ENCODE results near the gene CBLL2. TPM values are rescaled to one million over a fixed set of nuclear protein-coding genes. Genes with fewer than 3 reads are reported as not detected.

Gene CBLL2, protein sequence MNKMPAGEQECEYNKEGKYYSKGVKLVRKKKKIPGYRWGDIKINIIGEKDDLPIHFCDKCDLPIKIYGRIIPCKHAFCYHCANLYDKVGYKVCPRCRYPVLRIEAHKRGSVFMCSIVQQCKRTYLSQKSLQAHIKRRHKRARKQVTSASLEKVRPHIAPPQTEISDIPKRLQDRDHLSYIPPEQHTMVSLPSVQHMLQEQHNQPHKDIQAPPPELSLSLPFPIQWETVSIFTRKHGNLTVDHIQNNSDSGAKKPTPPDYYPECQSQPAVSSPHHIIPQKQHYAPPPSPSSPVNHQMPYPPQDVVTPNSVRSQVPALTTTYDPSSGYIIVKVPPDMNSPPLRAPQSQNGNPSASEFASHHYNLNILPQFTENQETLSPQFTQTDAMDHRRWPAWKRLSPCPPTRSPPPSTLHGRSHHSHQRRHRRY
- total RNA-seq: not detected
- long read RNA-seq: 0 reads

DNA sequence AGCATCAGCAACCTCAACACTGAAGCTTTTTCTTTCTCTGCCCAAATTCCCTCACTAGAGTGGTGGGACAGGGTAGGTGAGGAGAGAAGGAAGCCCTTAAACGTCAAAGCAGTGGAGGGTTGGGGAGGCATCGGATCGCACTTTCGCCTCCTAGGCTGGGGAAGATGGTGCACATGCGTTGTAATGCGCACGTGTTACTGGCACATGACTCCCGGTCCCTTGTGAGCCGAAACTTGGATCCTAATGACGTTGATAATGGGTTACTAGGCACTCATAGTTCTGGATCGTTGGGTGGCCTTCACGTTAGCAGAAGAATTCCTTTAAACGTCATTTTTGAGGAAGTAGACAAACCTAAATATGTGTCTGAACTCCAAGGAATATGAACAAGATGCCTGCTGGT, at the start of gene CBLL2:
TSS of gene CBLL2 (plus strand) at position 301 of the 400 bp plus-strand sequence. CDS start at position 380, 79 bp downstream.
- H3K4me1 ChIP-seq: no peaks in the 10 kb centered on the region
- no peaks in the 10 kb centered on the region for H3K36me3 ChIP-seq
- H3K9me3 ChIP-seq: no peaks in the 10 kb centered on the region
- no peaks in the 10 kb centered on the region for H3K27me3 ChIP-seq (ENCODE audit: low read depth)
- intact Hi-C loops (cut with DNase I): no loop called here
- ATAC-seq (no peak), DNase-seq (no peak)
- H3K27ac ChIP-seq: no peak within 1 kb of the TSS
- no peak within 1 kb of the TSS for H3K4me3 ChIP-seq
- TF ChIP-seq, protein P1, sequence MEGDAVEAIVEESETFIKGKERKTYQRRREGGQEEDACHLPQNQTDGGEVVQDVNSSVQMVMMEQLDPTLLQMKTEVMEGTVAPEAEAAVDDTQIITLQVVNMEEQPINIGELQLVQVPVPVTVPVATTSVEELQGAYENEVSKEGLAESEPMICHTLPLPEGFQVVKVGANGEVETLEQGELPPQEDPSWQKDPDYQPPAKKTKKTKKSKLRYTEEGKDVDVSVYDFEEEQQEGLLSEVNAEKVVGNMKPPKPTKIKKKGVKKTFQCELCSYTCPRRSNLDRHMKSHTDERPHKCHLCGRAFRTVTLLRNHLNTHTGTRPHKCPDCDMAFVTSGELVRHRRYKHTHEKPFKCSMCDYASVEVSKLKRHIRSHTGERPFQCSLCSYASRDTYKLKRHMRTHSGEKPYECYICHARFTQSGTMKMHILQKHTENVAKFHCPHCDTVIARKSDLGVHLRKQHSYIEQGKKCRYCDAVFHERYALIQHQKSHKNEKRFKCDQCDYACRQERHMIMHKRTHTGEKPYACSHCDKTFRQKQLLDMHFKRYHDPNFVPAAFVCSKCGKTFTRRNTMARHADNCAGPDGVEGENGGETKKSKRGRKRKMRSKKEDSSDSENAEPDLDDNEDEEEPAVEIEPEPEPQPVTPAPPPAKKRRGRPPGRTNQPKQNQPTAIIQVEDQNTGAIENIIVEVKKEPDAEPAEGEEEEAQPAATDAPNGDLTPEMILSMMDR (IDR thresholded peaks at IDR 0.05): no peak

DNA sequence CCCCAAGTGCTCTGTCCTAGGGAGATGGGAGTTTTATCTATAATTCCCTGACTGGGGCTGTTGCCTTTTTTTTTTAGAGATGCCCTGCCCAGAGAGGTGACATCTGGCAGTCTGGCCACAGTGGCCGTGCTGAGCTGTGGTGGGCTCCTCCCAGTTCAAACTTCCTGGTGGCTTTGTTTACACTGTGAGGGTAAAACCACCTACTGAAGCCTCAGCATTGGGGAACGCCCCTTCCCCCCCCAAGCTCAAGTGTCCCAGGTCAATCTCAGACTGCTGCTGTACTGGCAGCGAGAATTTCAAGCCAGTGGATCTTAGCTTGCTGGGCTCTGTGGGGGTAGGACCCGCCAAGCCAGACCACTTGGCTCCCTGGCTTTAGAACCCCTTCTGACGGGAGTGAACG, 38.3 kb upstream of the CBLL2 start:
- no peaks in the 10 kb centered on the region for H3K27me3 ChIP-seq (ENCODE audit: low read depth)
- H3K4me1 ChIP-seq: no peaks in the 10 kb centered on the region
- intact Hi-C loops (cut with DNase I): no loop called here
- no peak for DNase-seq
- no peak for ATAC-seq
- H3K27ac ChIP-seq: no peak overlapping the region
- no peaks in the 10 kb centered on the region for H3K36me3 ChIP-seq
- H3K9me3 ChIP-seq: no peaks in the 10 kb centered on the region
- TF ChIP-seq, protein P1 (IDR thresholded peaks at IDR 0.05): no peak
- no peak overlapping the region for H3K4me3 ChIP-seq

DNA sequence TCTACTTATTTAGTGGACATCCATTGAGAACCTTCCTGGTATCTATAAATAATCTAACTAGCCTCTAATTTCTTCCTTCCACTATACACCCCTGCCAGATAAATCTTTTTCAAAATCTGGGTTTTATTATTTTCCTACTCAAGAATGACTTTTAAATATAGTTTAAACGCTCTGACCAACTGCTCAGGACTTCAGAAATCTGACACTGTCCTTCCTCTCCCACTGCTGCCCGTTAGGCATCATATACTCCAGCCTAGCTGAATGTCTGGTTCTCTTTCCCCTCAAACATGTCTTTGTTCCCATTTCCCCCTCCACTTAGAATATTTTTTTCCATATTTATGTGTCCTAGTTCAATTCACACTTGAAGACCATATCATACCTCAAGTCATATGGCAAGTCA, 35.2 kb upstream of the CBLL2 start:
- ATAC-seq (no peak), DNase-seq (no peak)
- TF ChIP-seq, protein P1 (IDR thresholded peaks at IDR 0.05): no peak
- Histone ChIP-seq H3K9me3 (no peaks in the 10 kb centered on the region), H3K27ac (no peak overlapping the region), H3K4me1 (no peaks in the 10 kb centered on the region), H3K4me3 (no peak overlapping the region), H3K36me3 (no peaks in the 10 kb centered on the region), H3K27me3 (ENCODE audit: low read depth) (no peaks in the 10 kb centered on the region)
- intact Hi-C loops (cut with DNase I): no loop called here

DNA sequence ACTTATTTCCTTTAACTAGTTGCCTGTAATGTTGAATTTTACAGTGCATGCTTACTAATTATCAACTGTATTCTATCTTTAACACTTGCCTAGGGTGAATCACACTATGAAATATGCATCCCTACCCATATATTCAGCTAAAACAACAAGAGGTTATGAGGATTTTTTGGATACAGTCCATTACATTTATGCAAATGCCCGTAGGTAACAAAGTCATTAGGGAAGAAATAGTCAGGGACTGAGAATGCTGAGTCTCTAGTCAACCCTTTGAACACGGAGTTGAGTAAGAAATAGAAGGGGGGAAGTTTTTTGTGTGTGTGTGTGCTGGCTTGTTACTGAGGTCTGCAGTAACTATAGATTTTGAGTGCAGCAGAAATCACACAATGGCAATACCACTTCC, 26.1 kb upstream of the CBLL2 start:
- Histone ChIP-seq H3K4me1 (no peaks in the 10 kb centered on the region), H3K27me3 (ENCODE audit: low read depth) (no peaks in the 10 kb centered on the region), H3K27ac (no peak overlapping the region), H3K4me3 (no peak overlapping the region), H3K36me3 (no peaks in the 10 kb centered on the region), H3K9me3 (no peaks in the 10 kb centered on the region)
- DNase-seq: no peak
- TF ChIP-seq, protein P1 (IDR thresholded peaks at IDR 0.05): no peak
- intact Hi-C loops (cut with DNase I): no loop called here
- ATAC-seq: no peak

DNA sequence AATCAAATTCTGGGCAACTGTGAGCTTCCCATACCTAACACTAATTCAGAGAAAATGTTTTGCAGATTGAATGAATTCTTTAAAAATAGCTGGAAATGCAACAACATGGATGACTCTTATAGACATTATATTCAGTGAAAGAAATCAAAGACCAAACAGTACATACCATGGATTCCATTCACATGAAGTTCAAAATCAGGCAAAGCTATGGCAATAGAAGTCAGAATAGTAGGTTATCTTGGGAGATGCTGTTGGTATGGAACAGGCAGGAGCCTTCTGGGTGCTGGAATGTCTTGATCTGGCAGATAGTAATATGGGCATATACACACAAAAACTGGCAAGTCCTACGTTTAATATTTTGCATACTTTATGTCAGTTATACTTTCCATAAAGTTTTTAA, 25.5 kb upstream of the CBLL2 start:
- DNase-seq (no peak), ATAC-seq (no peak)
- H3K27me3 ChIP-seq (ENCODE audit: low read depth): no peaks in the 10 kb centered on the region
- TF ChIP-seq, protein P1 (IDR thresholded peaks at IDR 0.05): no peak
- intact Hi-C loops (cut with DNase I): no loop called here
- H3K4me3 ChIP-seq: no peak overlapping the region
- no peaks in the 10 kb centered on the region for H3K4me1 ChIP-seq
- no peak overlapping the region for H3K27ac ChIP-seq
- no peaks in the 10 kb centered on the region for H3K9me3 ChIP-seq
- H3K36me3 ChIP-seq: no peaks in the 10 kb centered on the region
